Measurements from ENCODE around the gene SLC5A5.
A peak's percentile ranks its signal among the peaks of the same experiment; 100 is the strongest.

SLC5A5 gene

DNA sequence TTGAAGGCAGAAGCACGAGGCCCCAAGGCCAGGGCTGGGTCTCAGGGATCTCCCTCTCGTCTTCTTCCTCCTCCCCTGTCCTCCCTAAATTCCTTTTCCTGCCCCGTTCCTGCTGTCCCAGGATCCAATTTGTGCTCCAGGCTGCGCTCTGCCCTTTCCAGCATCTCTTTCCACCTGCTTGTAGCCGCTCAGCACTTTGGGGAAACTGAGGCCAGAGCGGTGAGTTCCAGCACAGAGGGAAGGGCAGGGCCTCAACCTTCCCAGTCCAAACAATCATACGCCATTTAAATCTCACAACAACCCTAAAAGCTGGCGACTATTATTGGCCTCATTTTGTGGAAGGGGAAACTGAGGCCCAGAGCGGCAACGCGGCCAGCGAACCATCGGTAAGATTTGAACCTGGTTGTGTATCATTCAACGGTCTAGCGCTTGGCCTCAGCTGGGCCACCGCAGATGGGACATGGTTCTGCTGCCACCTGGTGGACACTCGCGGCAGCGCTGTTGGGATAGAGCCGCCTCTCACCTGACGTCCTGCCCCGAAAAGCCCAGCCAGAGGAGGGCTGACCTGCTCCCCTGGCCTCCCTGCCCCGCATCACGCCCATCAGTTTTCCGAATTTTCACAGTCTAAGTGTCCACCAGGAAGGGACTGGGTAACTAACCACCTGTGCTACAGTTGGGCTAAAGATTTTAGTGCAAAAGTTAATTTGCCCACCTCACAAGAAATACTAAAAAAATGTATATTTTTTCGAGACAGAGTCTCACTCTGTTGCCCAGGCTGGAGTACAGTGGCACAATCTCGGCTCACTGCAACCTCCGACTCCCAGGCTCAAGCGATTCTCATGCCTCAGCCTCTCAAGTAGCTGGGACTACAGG is 16.2 kb upstream of the SLC5A5 start (continued):
- TF ChIP-seq FEZF1 (tag by site-specific recombination; IDR thresholded peaks at IDR 0.05) (no peak), YY1 (tag by site-specific recombination; IDR thresholded peaks at IDR 0.05) (0 out of 2 replicates have a peak, but pooled peaks have one; percentile 27), ZBTB8A (tag by site-specific recombination; IDR thresholded peaks at IDR 0.05) (peak; percentile 34), ZFHX2 (tag by site-specific recombination; conservative IDR thresholded peaks at IDR 0.05) (no peak; the same call in 1 of the 2 replicates), ZNF19 (tag by site-specific recombination; IDR thresholded peaks at IDR 0.05; ENCODE audit: low read depth) (no peak)

DNA sequence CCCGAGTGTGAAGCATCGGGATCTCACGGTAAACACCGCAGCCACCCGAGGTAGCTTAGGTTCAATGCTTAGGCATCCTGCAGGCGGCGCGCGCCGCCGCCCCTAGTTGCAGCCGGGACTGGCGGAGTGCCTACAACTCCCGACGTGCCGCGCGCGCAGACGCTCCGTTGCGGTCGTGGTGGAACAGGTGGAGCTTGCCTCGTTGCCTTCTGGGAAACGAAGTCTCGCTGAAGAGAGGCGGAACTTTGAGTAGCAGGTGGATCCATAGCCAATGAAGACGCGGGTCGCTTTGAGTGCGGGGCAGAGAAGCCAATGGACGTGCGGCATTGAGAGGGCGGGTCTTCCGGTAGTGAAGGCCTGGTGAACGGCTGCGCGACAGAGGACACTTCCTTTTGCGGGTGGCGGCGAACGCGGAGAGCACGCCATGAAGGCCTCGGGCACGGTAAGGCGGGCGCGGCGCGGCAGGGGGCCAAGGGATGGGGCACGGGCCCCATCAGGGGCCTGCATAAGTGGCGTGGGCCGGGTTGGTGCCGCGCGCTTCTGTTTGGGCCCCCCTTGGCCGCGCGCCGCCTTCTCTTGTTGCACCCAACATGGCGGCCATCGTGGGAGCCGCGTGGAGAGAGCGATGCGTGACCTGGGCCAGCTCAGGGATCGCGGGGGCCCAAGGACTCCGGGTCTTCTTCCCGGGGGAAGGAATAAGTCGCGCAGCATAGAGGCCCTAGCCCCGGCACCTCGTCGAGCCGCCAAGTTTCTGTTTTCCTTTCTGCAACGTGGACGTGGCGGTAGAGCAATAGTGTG is 12.0 kb upstream of the SLC5A5 start, which contains the start of gene RPL18A:
RPL18A (plus strand) TSS at position 378 of the 798 bp plus-strand sequence; CDS start at position 425, 47 bp downstream.
- 0 out of 2 replicates have a peak, but pooled peaks cover 3% of the 10 kb centered on the region for H3K4me1 ChIP-seq (ENCODE audit: control insufficient read depth, insufficient read depth, low read length)
- H3K27ac ChIP-seq (ENCODE audit: extremely low read depth, low read depth, low read length), result peak within 1 kb of the TSS; percentile 76
- CTCF ChIA-PET, result interaction anchor here (0.5 to 2.6 kb wide), 35 partner anchors 9 to 542 kb away, joined by 3 to 25 read pairs (median 4); partner anchors contain the start of genes B3GNT3, CCDC124 and SLC5A5
- POLR2A ChIA-PET, result interaction anchor here (0.6 to 3.8 kb wide), 32 partner anchors 10 to 1137 kb away, joined by 3 to 86 read pairs (median 4); partner anchors contain the start of genes B3GNT3, CCDC124, MAP1S and MVB12A
- peak within 1 kb of the TSS; percentile 100 for H3K4me3 ChIP-seq (ENCODE audit: low read depth, low read length)
- H3K9me3 ChIP-seq (ENCODE audit: control insufficient read depth, insufficient read depth, low read depth, low read length), result no peaks in the 10 kb centered on the region
- peaks cover 0 to 46% of the 10 kb centered on the region in 2 experiments; a peak in 2 of 3 replicates for H3K36me3 ChIP-seq (ENCODE audit: control insufficient read depth in 2 of 2, insufficient read depth in 1 of 2, low read length in 2 of 2)
- TF ChIP-seq GLIS2 (tag by site-specific recombination; IDR thresholded peaks at IDR 0.05) (peak; percentile 65), TCF7L2 (IDR thresholded peaks at IDR 0.05; ENCODE audit: borderline replicate concordance, low read depth, low read length) (no peak), PRDM1 (tag by site-specific recombination; IDR thresholded peaks at IDR 0.05) (no peak), ZNF621 (tag by site-specific recombination; IDR thresholded peaks at IDR 0.05) (no peak), ZBTB7A (tag by site-specific recombination; IDR thresholded peaks at IDR 0.05; ENCODE audit: low read depth) (0 out of 2 replicates have a peak, but pooled peaks have one; percentile 26), ZBTB8A (tag by site-specific recombination; IDR thresholded peaks at IDR 0.05) (0 out of 2 replicates have a peak, but pooled peaks have one; percentile 52), GLI4 (tag by site-specific recombination; IDR thresholded peaks at IDR 0.05) (no peak), ZNF335 (tag by site-specific recombination; conservative IDR thresholded peaks at IDR 0.05) (peak; percentile 68; the same call in 1 of the 2 replicates), ZBTB21 (tag by site-specific recombination; IDR thresholded peaks at IDR 0.05) (no peak), ZNF292 (tag by site-specific recombination; IDR thresholded peaks at IDR 0.05; ENCODE audit: borderline replicate concordance, low read depth) (no peak), ZNF837 (tag by site-specific recombination; IDR thresholded peaks at IDR 0.05) (no peak), ZNF157 (tag by site-specific recombination; IDR thresholded peaks at IDR 0.05) (no peak), ZFP37 (tag by site-specific recombination; IDR thresholded peaks at IDR 0.05) (0 out of 2 replicates have a peak, but pooled peaks have one; percentile 23), ZNF585B (tag by site-specific recombination; IDR thresholded peaks at IDR 0.05) (no peak), ZNF791 (tag by site-specific recombination; IDR thresholded peaks at IDR 0.05) (no peak), ZNF174 (tag by site-specific recombination; IDR thresholded peaks at IDR 0.05) (no peak), ZNF155 (tag by site-specific recombination; IDR thresholded peaks at IDR 0.05) (no peak), ZNF112 (tag by site-specific recombination; IDR thresholded peaks at IDR 0.05) (no peak), ZBTB48 (tag by site-specific recombination; IDR thresholded peaks at IDR 0.05) (peak; percentile 25; the same call in 1 of the 2 replicates), ZNF544 (tag by site-specific recombination; IDR thresholded peaks at IDR 0.05) (no peak), ZNF266 (tag by site-specific recombination; IDR thresholded peaks at IDR 0.05; ENCODE audit: low read depth) (no peak), ZNF768 (tag by site-specific recombination; IDR thresholded peaks at IDR 0.05) (no peak)
- TF ChIP-seq, protein P1, sequence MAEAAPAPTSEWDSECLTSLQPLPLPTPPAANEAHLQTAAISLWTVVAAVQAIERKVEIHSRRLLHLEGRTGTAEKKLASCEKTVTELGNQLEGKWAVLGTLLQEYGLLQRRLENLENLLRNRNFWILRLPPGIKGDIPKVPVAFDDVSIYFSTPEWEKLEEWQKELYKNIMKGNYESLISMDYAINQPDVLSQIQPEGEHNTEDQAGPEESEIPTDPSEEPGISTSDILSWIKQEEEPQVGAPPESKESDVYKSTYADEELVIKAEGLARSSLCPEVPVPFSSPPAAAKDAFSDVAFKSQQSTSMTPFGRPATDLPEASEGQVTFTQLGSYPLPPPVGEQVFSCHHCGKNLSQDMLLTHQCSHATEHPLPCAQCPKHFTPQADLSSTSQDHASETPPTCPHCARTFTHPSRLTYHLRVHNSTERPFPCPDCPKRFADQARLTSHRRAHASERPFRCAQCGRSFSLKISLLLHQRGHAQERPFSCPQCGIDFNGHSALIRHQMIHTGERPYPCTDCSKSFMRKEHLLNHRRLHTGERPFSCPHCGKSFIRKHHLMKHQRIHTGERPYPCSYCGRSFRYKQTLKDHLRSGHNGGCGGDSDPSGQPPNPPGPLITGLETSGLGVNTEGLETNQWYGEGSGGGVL (tag by site-specific recombination; IDR thresholded peaks at IDR 0.05), result no peak
- TF ChIP-seq, protein P2, sequence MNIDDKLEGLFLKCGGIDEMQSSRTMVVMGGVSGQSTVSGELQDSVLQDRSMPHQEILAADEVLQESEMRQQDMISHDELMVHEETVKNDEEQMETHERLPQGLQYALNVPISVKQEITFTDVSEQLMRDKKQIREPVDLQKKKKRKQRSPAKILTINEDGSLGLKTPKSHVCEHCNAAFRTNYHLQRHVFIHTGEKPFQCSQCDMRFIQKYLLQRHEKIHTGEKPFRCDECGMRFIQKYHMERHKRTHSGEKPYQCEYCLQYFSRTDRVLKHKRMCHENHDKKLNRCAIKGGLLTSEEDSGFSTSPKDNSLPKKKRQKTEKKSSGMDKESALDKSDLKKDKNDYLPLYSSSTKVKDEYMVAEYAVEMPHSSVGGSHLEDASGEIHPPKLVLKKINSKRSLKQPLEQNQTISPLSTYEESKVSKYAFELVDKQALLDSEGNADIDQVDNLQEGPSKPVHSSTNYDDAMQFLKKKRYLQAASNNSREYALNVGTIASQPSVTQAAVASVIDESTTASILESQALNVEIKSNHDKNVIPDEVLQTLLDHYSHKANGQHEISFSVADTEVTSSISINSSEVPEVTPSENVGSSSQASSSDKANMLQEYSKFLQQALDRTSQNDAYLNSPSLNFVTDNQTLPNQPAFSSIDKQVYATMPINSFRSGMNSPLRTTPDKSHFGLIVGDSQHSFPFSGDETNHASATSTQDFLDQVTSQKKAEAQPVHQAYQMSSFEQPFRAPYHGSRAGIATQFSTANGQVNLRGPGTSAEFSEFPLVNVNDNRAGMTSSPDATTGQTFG (tag by site-specific recombination; IDR thresholded peaks at IDR 0.05; ENCODE audit: borderline replicate concordance), result no peak
- TF ChIP-seq, protein P3, sequence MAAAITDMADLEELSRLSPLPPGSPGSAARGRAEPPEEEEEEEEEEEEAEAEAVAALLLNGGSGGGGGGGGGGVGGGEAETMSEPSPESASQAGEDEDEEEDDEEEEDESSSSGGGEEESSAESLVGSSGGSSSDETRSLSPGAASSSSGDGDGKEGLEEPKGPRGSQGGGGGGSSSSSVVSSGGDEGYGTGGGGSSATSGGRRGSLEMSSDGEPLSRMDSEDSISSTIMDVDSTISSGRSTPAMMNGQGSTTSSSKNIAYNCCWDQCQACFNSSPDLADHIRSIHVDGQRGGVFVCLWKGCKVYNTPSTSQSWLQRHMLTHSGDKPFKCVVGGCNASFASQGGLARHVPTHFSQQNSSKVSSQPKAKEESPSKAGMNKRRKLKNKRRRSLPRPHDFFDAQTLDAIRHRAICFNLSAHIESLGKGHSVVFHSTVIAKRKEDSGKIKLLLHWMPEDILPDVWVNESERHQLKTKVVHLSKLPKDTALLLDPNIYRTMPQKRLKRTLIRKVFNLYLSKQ (tag by site-specific recombination; IDR thresholded peaks at IDR 0.05; ENCODE audit: borderline replicate concordance), result no peak
